Measurements from ENCODE around the gene RABEP1. TPM values are rescaled to one million over a fixed set of nuclear protein-coding genes. Genes with fewer than 3 reads are reported as not detected.

RABEP1 gene
- polyA plus RNA-seq, 3 donors = 12.7 to 19.1 (median 13.7) TPM

DNA sequence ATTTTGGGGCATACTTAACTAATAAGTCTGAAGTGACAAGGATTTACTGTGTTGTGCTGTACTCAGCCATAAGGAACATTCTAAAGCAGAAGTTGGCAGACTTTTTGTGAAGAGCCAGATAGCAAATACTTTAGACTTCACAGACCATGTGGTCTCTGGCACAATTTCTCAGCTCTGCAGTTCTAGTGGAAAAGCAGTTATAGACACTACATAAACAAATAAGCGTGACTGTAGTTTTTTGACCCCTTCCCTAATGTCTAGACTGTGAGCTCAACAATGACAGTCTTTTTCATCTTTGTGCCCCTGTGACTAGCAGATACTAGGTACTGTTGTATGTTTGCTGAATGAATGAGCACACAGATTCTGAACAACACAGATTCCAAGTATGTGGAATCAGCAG, 142.8 kb downstream of the RABEP1 start:
- peaks cover 68 to 76% of the 10 kb centered on the region in 2 donors for H3K36me3 Mint-ChIP-seq
- H3K4me1 Mint-ChIP-seq = peaks cover 14% of the 10 kb centered on the region
- no peak overlapping the region for H3K4me3 ChIP-seq (replicated peaks in 1 of 3; ENCODE audit: low read depth in 2 of 3, low read length in 3 of 3)
- H3K36me3 ChIP-seq (replicated peaks in 1 of 2; ENCODE audit: control insufficient read depth in 1 of 2, insufficient read depth in 2 of 2, low read length in 2 of 2) = peaks cover 69 to 88% of the 10 kb centered on the region in 2 donors
- no peak overlapping the region for H3K27ac Mint-ChIP-seq
- no peaks in the 10 kb centered on the region for H3K27me3 ChIP-seq (ENCODE audit: control insufficient read depth in 2 of 2, insufficient read depth in 2 of 2, low read length in 2 of 2)
- no peak overlapping the region for H2AFZ ChIP-seq (ENCODE audit: insufficient read depth, low read depth, low read length, poor library complexity, severe bottlenecking)
- peaks cover 0 to 2% (median 0%) of the 10 kb centered on the region in 3 donors for H3K27me3 Mint-ChIP-seq (ENCODE audit: low read depth in 3 of 3)
- no peaks in the 10 kb centered on the region for H3K9me3 Mint-ChIP-seq
- no peaks in the 10 kb centered on the region for H3K9me3 ChIP-seq (replicated peaks in 1 of 2; ENCODE audit: control insufficient read depth in 1 of 2, insufficient read depth in 1 of 2, low read length in 2 of 2)
- H3K4me2 ChIP-seq (replicated peaks; ENCODE audit: extremely low read depth, low read length, poor library complexity, severe bottlenecking) = no peak overlapping the region
- no peak for DNase-seq
- H3K4me3 Mint-ChIP-seq = no peak overlapping the region
- H3K4me1 ChIP-seq (ENCODE audit: control insufficient read depth in 1 of 2, insufficient read depth in 2 of 2, low read length in 2 of 2) = peaks cover 6 to 11% of the 10 kb centered on the region in 2 donors
- no peaks in the 10 kb centered on the region for H4K20me1 ChIP-seq (ENCODE audit: insufficient read depth, low read length)
- TF ChIP-seq, protein P1, sequence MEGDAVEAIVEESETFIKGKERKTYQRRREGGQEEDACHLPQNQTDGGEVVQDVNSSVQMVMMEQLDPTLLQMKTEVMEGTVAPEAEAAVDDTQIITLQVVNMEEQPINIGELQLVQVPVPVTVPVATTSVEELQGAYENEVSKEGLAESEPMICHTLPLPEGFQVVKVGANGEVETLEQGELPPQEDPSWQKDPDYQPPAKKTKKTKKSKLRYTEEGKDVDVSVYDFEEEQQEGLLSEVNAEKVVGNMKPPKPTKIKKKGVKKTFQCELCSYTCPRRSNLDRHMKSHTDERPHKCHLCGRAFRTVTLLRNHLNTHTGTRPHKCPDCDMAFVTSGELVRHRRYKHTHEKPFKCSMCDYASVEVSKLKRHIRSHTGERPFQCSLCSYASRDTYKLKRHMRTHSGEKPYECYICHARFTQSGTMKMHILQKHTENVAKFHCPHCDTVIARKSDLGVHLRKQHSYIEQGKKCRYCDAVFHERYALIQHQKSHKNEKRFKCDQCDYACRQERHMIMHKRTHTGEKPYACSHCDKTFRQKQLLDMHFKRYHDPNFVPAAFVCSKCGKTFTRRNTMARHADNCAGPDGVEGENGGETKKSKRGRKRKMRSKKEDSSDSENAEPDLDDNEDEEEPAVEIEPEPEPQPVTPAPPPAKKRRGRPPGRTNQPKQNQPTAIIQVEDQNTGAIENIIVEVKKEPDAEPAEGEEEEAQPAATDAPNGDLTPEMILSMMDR (IDR thresholded peaks at IDR 0.05) = no peak
- no peak overlapping the region for H3K9ac ChIP-seq (ENCODE audit: insufficient read depth, low read length, poor library complexity, severe bottlenecking)
- no peak overlapping the region for H3K27ac ChIP-seq (ENCODE audit: low read depth in 1 of 2, low read length in 2 of 2)
- intact Hi-C loops (cut with micrococcal nuclease) = no loop called here
- WGBS (ENCODE audit: insufficient coverage) = no CpG with 5 or more reads among the region's 1 CpG
- H3K79me2 ChIP-seq (ENCODE audit: insufficient read depth, low read length) = peaks cover 30% of the 10 kb centered on the region

DNA sequence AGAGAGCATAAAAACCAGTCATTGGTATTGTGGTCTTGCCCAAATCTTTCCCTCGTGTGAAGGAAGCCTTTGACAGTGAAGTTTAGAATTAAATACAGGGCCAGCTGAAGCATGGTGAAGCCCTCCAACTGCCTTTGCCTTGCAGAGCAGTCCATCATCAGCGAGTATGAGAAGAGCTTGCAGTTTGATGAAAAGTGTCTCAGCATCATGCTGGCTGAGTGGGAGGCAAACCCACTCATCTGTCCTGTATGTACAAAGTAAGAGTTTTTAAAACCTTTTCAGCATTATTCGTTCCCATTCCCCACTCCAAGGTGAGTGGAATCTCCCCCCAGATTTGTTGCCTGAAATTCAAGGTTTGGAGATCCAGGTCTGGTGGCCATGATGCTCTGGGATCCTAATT, 143.7 kb downstream of the RABEP1 start:
- peak overlapping the region in 2 of 7 donors; percentile 9 to 36 for H3K27ac Mint-ChIP-seq
- peaks cover 0 to 2% (median 0%) of the 10 kb centered on the region in 3 donors for H3K27me3 Mint-ChIP-seq (ENCODE audit: low read depth in 3 of 3)
- H3K36me3 Mint-ChIP-seq = peaks cover 74 to 83% of the 10 kb centered on the region in 2 donors
- WGBS (ENCODE audit: insufficient coverage) = no CpG with 5 or more reads among the region's 3 CpGs
- Histone ChIP-seq H3K27ac (ENCODE audit: low read depth in 1 of 2, low read length in 2 of 2) (no peak overlapping the region), H3K9me3 (replicated peaks in 1 of 2; ENCODE audit: control insufficient read depth in 1 of 2, insufficient read depth in 1 of 2, low read length in 2 of 2) (no peaks in the 10 kb centered on the region), H3K27me3 (ENCODE audit: control insufficient read depth in 2 of 2, insufficient read depth in 2 of 2, low read length in 2 of 2) (no peaks in the 10 kb centered on the region), H3K9ac (ENCODE audit: insufficient read depth, low read length, poor library complexity, severe bottlenecking) (no peak overlapping the region), H3K79me2 (ENCODE audit: insufficient read depth, low read length) (peaks cover 22% of the 10 kb centered on the region), H2AFZ (ENCODE audit: insufficient read depth, low read depth, low read length, poor library complexity, severe bottlenecking) (no peak overlapping the region), H3K4me1 (ENCODE audit: control insufficient read depth in 1 of 2, insufficient read depth in 2 of 2, low read length in 2 of 2) (peaks cover under 1 to 5% of the 10 kb centered on the region in 2 donors), H3K4me2 (replicated peaks; ENCODE audit: extremely low read depth, low read length, poor library complexity, severe bottlenecking) (no peak overlapping the region), H3K4me3 (replicated peaks in 1 of 3; ENCODE audit: low read depth in 2 of 3, low read length in 3 of 3) (no peak overlapping the region), H3K36me3 (replicated peaks in 1 of 2; ENCODE audit: control insufficient read depth in 1 of 2, insufficient read depth in 2 of 2, low read length in 2 of 2) (peaks cover 75 to 98% of the 10 kb centered on the region in 2 donors), H4K20me1 (ENCODE audit: insufficient read depth, low read length) (no peaks in the 10 kb centered on the region)
- no peaks in the 10 kb centered on the region for H3K9me3 Mint-ChIP-seq
- peaks cover 9% of the 10 kb centered on the region for H3K4me1 Mint-ChIP-seq
- no peak for DNase-seq
- H3K4me3 Mint-ChIP-seq = no peak overlapping the region
- TF ChIP-seq, protein P1 (IDR thresholded peaks at IDR 0.05) = no peak
- intact Hi-C loops (cut with micrococcal nuclease) = no loop called here
